Activated naive CD8-positive, alpha-beta T cell treated with anti-CD3 and anti-CD28 coated beads for 36 hours (primary cell): ENCODE measurements around the gene PLEKHG5. TPM values are rescaled to one million over a fixed set of nuclear protein-coding genes. Genes with fewer than 3 reads are reported as not detected.

ENCODE experiments used
- DNase-seq: peaks from one replicate; pipeline ENCODE4 v3.0.0; 2021
- H3K27ac Mint-ChIP-seq: one replicate; pipeline ENCODE4 v1.8.0; 2022; ENCODE audit warnings: mild to moderate bottlenecking, moderate library complexity, mixed read lengths
- H3K27me3 Mint-ChIP-seq: one replicate; pipeline ENCODE4 v1.8.0; 2022; ENCODE audit warnings: mild to moderate bottlenecking, mixed read lengths
- H3K36me3 Mint-ChIP-seq: one replicate; pipeline ENCODE4 v1.8.0; 2021; ENCODE audit warnings: mild to moderate bottlenecking, mixed read lengths
- H3K4me1 Mint-ChIP-seq: one replicate; pipeline ENCODE4 v1.8.0; 2021; ENCODE audit warnings: mixed read lengths
- H3K4me3 Mint-ChIP-seq: one replicate; pipeline ENCODE4 v1.8.0; 2022; ENCODE audit warnings: mild to moderate bottlenecking, moderate library complexity, mixed read lengths
- H3K9me3 Mint-ChIP-seq: one replicate; pipeline ENCODE4 v1.8.0; 2022; ENCODE audit warnings: mixed read lengths
- total RNA-seq, 2 experiments: library from RNA; stranded (reverse); gene quantifications; one replicate each; pipeline ENCODE4 v1.2.3, GENCODE V29; 2021

Gene PLEKHG5
- total RNA-seq, 2 experiments from 2014 or later, result 2.2 to 2.3 TPM

GRCh38 chr1:6483017-6483760, 8.3 kb downstream of the PLEKHG5 start:
- H3K36me3 Mint-ChIP-seq, result no peaks in the 10 kb centered on the region
- H3K27ac Mint-ChIP-seq, result no peak overlapping the region
- H3K27me3 Mint-ChIP-seq, result peaks cover 30% of the 10 kb centered on the region
- H3K9me3 Mint-ChIP-seq, result no peaks in the 10 kb centered on the region
- no peak for DNase-seq
- H3K4me1 Mint-ChIP-seq, result peaks cover 10% of the 10 kb centered on the region
- H3K4me3 Mint-ChIP-seq, result no peak overlapping the region

- Mint-ChIP-seq H3K27ac (no peak overlapping the region), H3K4me3 (no peak overlapping the region), H3K9me3 (no peaks in the 10 kb centered on the region), H3K4me1 (peaks cover 8% of the 10 kb centered on the region), H3K36me3 (no peaks in the 10 kb centered on the region), H3K27me3 (peaks cover 25% of the 10 kb centered on the region)
- no peak for DNase-seq
These were observed 9.6 kb downstream of the PLEKHG5 start for GRCh38 chr1:6481820-6482219.

- H3K9me3 Mint-ChIP-seq, result no peaks in the 10 kb centered on the region
These were observed 14.2 kb downstream of the PLEKHG5 start for GRCh38 chr1:6477039-6477820.

GRCh38 chr1:6476483-6476882, 15.0 kb downstream of the PLEKHG5 start:
- no peaks in the 10 kb centered on the region for H3K36me3 Mint-ChIP-seq
- H3K4me3 Mint-ChIP-seq, result no peak overlapping the region
- no peak overlapping the region for H3K27ac Mint-ChIP-seq
- peaks cover 2% of the 10 kb centered on the region for H3K4me1 Mint-ChIP-seq
- H3K27me3 Mint-ChIP-seq, result no peaks in the 10 kb centered on the region
- H3K9me3 Mint-ChIP-seq, result no peaks in the 10 kb centered on the region
- DNase-seq, result no peak

More at GRCh38 chr1:6477039-6477820, 14.2 kb downstream of the PLEKHG5 start:
- no peaks in the 10 kb centered on the region for H3K27me3 Mint-ChIP-seq
- H3K36me3 Mint-ChIP-seq, result no peaks in the 10 kb centered on the region
- H3K27ac Mint-ChIP-seq, result no peak overlapping the region
- no peak for DNase-seq
- H3K4me3 Mint-ChIP-seq, result no peak overlapping the region
- H3K4me1 Mint-ChIP-seq, result peaks cover 2% of the 10 kb centered on the region

GRCh38 chr1:6475381-6476133, 15.9 kb downstream of the PLEKHG5 start:
- H3K36me3 Mint-ChIP-seq, result no peaks in the 10 kb centered on the region
- no peak overlapping the region for H3K27ac Mint-ChIP-seq
- H3K27me3 Mint-ChIP-seq, result no peaks in the 10 kb centered on the region

GRCh38 chr1:6474815-6475282, 16.6 kb downstream of the PLEKHG5 start:
- Mint-ChIP-seq H3K4me3 (no peak overlapping the region), H3K27ac (no peak overlapping the region), H3K27me3 (no peaks in the 10 kb centered on the region)

More at GRCh38 chr1:6475381-6476133, 15.9 kb downstream of the PLEKHG5 start:
- peak; percentile 73 for DNase-seq
- no peaks in the 10 kb centered on the region for H3K9me3 Mint-ChIP-seq
- H3K4me1 Mint-ChIP-seq, result peaks cover 2% of the 10 kb centered on the region
- no peak overlapping the region for H3K4me3 Mint-ChIP-seq

GRCh38 chr1:6473974-6474814, 17.3 kb downstream of the PLEKHG5 start:
- Mint-ChIP-seq H3K27me3 (no peaks in the 10 kb centered on the region), H3K4me3 (no peak overlapping the region), H3K27ac (no peak overlapping the region), H3K9me3 (no peaks in the 10 kb centered on the region), H3K36me3 (no peaks in the 10 kb centered on the region), H3K4me1 (peaks cover 2% of the 10 kb centered on the region)
- DNase-seq, result no peak

More at GRCh38 chr1:6474815-6475282, 16.6 kb downstream of the PLEKHG5 start:
- peaks cover 2% of the 10 kb centered on the region for H3K4me1 Mint-ChIP-seq
- no peak for DNase-seq
- no peaks in the 10 kb centered on the region for H3K36me3 Mint-ChIP-seq
- no peaks in the 10 kb centered on the region for H3K9me3 Mint-ChIP-seq

- no peak for DNase-seq
- Mint-ChIP-seq H3K36me3 (no peaks in the 10 kb centered on the region), H3K27ac (no peak overlapping the region)
These were observed 18.3 kb downstream of the PLEKHG5 start for GRCh38 chr1:6473156-6473555.

GRCh38 chr1:6472391-6472790, 19.1 kb downstream of the PLEKHG5 start:
- Mint-ChIP-seq H3K27ac (no peak overlapping the region), H3K4me1 (peaks cover 2% of the 10 kb centered on the region), H3K4me3 (no peak overlapping the region), H3K9me3 (no peaks in the 10 kb centered on the region), H3K27me3 (no peaks in the 10 kb centered on the region), H3K36me3 (no peaks in the 10 kb centered on the region)
- no peak for DNase-seq

More at GRCh38 chr1:6473156-6473555, 18.3 kb downstream of the PLEKHG5 start:
- H3K9me3 Mint-ChIP-seq, result no peaks in the 10 kb centered on the region
- H3K4me1 Mint-ChIP-seq, result peaks cover 2% of the 10 kb centered on the region
- H3K27me3 Mint-ChIP-seq, result no peaks in the 10 kb centered on the region
- H3K4me3 Mint-ChIP-seq, result no peak overlapping the region

GRCh38 chr1:6471970-6472368, 19.5 kb downstream of the PLEKHG5 start:
- Mint-ChIP-seq H3K27ac (no peak overlapping the region), H3K4me1 (peaks cover 2% of the 10 kb centered on the region), H3K9me3 (no peaks in the 10 kb centered on the region), H3K4me3 (no peak overlapping the region), H3K36me3 (no peaks in the 10 kb centered on the region), H3K27me3 (no peaks in the 10 kb centered on the region)
- DNase-seq, result no peak

- Mint-ChIP-seq H3K4me1 (peaks cover 4% of the 10 kb centered on the region), H3K27me3 (no peaks in the 10 kb centered on the region), H3K4me3 (no peak overlapping the region), H3K9me3 (no peaks in the 10 kb centered on the region), H3K27ac (no peak overlapping the region), H3K36me3 (no peaks in the 10 kb centered on the region)
- DNase-seq, result no peak
These were observed 20.1 kb downstream of the PLEKHG5 start for GRCh38 chr1:6471086-6471969.

- Mint-ChIP-seq H3K4me1 (peaks cover 3% of the 10 kb centered on the region), H3K9me3 (no peaks in the 10 kb centered on the region), H3K27ac (no peak overlapping the region), H3K36me3 (peaks cover under 1% of the 10 kb centered on the region), H3K4me3 (no peak overlapping the region), H3K27me3 (no peaks in the 10 kb centered on the region)
- DNase-seq, result no peak
These were observed 21.1 kb downstream of the PLEKHG5 start for GRCh38 chr1:6470132-6471085.
